NCI-H526 treated with DMSO at 0.1 percent for 48 hours (cell line): ENCODE measurements around the gene CDC42EP1.
"Not testable (repeated sequence)": the region's sequence is repeated elsewhere in the genome, so short reads cannot be mapped to it uniquely, and the experiment has no call there.

Source experiments
- DNase-seq: peaks from one replicate; lab custom pipeline; 2025; lab: John Stamatoyannopoulos, UW

The CDC42EP1 gene

GRCh38 chr22:37581504-37581903, 21.2 kb downstream of the CDC42EP1 start:
- DNase-seq: no peak

- DNase-seq: no peak
Measured at GRCh38 chr22:37582526-37582925, 22.2 kb downstream of the CDC42EP1 start.

GRCh38 chr22:37588546-37589215, 28.4 kb downstream of the CDC42EP1 start:
- DNase-seq: no peak

DNA sequence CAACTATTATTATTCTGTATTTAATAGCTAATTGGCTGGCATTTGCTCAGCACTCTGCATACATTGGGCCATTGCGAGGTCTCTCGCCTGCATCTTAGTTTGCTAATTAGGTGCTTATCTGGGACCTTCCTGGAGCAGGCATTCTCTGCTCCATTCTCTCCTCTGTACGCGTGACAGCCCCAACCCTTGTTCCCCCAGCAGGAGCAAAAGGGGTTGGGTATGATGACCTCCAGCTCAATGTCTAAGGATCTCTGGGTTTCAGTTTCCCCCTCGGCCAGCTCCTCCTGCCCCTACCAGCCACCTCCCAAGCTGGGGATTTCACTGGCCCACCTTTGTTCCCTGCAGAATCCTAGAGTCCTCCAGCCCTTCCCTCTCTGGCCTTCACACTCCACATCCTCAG, 29.4 kb downstream of the CDC42EP1 start:
- DNase-seq: no peak

GRCh38 chr22:37591081-37591480, 30.8 kb downstream of the CDC42EP1 start:
- DNase-seq: not testable (repeated sequence)

- no peak for DNase-seq
Measured at GRCh38 chr22:37591823-37592404, 31.6 kb downstream of the CDC42EP1 start.

- DNase-seq: no peak
Measured at GRCh38 chr22:37594237-37594636, 34.0 kb downstream of the CDC42EP1 start.

DNA sequence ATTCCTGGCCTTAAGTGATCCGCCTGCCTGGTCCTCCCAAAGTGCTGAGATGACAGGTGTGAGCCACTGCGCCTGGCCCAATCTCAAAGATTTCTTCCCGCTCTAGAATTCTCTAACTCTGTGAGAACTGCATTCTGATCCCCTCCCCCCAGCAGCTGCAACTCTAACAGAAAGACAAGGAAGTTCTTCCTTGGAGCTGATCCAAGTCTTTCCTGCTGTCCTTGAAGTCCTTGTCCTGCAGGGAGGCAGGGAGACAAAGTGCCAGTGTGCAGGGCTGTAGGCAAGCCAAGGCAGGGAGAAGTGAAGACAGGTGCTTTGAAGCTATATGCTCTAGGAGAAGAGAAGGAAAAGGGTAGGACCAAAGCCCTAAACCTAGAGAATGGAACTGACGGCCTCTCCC, 38.9 kb downstream of the CDC42EP1 start:
- DNase-seq: no peak

DNA sequence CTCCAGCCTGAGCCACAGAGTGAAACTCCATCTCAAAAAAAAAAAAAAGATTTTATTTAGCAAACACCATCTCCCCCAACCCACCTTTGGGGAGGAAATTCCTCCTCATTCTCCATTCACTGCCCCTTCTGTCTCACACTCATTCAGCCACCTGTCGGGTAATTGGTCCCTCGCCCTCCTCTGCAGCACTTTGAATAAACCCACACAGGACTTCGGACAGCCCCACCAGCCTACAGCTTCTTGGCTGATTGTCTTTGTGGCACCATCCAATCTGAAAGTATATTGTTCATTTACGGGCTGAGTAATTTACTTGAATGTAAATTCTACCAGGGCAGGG, 40.9 kb downstream of the CDC42EP1 start:
- DNase-seq: no peak

DNA sequence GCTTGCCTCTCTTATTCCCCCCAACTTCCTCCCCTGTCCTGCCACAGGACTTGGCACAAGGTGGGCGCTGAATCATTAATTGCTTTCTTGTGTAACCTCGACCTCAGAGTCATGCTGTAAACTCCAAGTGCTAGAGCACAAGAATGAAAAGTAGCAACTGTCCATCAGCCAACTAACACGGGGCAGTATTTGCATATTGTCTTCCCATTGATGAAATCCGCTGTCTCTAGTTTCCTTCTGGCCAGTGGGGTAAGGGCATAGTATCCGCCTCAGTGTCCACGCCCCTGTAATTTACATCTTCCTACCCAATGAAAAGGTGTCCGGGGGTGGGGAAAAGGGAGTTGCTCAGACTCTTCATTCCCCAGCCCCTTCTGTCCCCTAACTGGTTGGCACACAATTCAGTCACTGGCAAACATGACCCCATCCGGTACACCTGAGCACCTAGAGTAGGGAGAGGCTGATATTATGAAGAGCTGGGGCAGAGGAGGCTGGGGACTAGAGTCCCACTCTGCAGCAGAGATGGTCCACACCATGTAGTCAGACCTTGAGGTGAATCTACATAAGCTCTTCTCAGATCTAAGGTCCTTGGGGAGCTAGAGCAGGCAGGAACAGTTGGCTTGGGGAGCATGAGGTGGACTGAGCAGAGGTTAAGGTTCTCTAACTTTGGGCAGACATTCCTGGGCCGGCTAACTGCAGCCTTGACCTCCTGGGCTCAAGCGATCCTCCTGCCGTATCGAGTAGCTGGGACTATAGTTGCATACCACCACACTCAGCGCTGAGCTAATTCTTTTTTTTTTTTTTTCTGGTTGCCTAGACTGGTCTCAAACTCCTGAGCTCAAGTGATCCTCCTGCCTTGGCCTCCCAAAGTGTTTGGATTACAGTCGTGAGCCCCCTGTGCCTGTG, 41.5 kb downstream of the CDC42EP1 start:
- DNase-seq: peak; percentile 84

DNA sequence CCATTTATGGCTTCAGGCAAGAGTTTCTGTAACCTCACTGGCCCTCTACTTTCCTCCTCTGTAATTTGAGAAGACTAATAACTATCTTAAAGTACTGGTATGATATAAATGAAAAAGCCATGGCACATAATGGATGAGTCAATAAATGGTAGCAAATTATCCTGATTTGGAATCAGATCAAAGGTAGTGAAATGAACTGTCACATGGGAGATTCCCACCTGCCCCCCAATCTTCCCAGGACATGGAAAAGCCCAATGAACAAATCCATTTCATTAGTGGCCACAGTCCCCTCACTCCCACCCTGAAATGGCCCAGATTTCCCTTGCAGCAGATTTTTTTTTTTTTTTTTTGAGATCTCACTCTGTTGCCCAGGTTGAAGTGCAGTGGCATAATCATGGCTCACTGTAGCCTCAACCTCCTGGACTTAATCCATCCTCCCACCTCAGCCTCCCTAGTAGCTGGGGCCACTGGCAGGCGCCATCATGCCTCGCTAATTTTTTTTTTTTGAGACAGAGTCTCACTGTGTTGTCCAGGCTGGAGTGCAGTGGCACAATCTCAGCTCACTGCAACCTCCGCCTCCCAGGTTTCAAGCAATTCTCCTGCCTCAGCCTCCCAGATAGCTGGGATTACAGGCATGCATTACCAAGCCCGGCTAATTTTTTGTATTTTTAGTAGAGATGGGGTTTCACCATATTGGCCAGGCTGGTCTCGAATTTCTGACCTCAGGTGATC, 42.4 kb downstream of the CDC42EP1 start:
- not testable (repeated sequence) for DNase-seq

- no peak for DNase-seq
Measured at GRCh38 chr22:37604074-37604473, 43.8 kb downstream of the CDC42EP1 start.

DNA sequence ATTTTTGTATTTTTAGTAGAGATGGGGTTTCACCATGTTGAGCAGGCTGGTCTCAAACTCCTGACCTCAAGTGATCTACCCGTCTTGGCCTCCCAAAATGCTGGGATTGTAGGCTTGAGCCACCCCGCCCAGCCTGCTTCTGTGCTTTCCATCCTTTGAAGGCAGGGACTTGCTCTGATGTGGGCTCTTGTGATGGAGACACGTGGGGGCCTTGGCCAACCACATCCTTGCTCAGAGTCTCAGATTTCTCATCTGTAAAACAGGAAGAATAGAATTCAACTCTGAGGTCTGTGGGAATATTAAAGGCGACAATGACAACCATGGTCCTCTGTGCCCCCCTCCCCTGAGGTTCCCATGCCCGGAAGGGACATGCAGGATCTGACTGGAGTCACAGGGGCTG, 44.6 kb downstream of the CDC42EP1 start:
- DNase-seq: no peak

DNA sequence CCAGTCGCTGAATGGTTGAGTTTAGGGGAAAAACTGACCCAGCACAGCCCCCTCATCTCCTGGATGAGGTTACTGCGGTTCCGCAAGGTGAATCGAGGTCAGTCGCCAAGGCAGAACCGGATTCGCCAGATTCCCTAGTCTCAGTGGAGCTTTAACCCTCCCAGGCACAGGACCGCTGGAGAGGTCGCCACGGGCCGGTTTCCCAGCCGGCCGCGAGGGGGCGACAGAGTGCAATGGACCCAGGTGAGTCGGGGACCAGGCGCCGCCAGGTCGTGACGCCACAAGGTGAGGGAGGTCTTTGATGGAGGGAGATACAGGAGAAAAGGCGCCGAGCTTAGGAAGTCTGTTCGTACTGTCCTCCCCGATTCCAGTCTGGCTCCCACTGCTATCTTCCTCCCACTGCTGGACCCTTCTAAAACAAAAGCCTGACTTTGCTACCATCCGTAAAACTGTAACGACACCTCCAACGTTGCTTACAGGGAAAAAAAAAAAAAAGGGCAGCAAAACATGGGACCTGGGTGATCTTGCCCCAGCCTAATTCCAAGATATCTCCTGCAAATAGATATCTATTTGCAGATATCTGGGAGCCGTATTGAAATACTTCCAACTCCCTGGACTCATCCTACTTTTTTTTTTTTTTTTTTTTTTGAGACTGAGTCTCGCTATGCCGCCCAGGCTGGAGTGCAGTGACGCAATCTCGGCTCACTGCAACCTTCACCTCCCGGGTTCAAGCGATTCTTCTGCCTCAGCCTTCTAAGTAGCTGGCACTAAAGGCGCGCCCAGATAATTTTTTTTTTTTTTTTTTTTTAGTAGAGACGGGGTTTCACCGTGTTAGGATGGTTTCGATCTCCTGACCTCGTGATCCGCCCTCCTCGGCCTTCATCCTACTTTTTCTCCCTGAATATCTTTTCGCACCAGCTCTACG, 47.0 kb downstream of the CDC42EP1 start:
- DNase-seq: peak; percentile 76

GRCh38 chr22:37607935-37608476, 47.7 kb downstream of the CDC42EP1 start:
- DNase-seq: no peak

DNA sequence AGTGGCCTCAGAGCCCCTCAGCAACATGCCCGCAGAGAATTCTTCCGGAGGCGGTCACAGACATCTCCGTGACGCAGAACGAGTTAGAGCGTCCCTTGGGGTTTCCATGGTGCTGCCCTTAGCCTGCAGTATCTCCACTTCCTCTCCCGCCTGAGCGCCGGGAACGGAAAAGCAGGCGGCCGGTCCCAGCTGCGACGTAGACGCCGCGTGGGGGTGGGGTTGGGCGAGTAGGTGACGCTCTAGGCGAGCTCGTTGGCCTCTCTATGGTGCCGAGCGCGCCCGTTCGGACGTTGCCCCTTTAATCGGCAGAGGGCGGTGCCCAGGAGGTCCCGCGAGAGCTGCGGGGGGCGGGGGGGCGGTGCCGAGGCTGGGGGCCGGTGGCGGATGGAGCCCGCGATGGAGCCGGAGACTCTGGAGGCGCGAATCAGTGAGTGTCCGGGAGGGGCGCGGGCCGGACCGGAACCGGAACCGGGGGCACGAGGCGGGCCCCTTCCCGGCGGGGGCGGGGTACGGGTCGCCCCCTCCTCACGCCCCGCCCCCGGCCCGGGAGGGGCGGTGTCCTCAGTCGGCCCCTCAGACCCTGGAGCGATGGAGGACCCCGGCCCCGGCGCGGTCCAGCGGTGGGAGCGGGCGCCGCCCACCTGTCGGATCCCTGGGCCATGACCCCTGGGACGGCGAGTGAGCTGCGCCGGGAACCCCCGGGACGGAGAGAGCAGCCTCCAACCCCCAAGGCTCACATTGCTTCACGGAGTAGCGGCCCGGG, 48.4 kb downstream of the CDC42EP1 start, which contains the start of gene GGA1:
Gene GGA1 (plus strand): TSS at position 358 of the 763 bp plus-strand sequence. CDS start 27 bp downstream, at position 385.
- DNase-seq: peak; percentile 96

GRCh38 chr22:37609240-37610152, 49.2 kb downstream of the CDC42EP1 start:
- no peak for DNase-seq

GRCh38 chr22:37610153-37610475, 49.8 kb downstream of the CDC42EP1 start:
- not testable (repeated sequence) for DNase-seq

DNA sequence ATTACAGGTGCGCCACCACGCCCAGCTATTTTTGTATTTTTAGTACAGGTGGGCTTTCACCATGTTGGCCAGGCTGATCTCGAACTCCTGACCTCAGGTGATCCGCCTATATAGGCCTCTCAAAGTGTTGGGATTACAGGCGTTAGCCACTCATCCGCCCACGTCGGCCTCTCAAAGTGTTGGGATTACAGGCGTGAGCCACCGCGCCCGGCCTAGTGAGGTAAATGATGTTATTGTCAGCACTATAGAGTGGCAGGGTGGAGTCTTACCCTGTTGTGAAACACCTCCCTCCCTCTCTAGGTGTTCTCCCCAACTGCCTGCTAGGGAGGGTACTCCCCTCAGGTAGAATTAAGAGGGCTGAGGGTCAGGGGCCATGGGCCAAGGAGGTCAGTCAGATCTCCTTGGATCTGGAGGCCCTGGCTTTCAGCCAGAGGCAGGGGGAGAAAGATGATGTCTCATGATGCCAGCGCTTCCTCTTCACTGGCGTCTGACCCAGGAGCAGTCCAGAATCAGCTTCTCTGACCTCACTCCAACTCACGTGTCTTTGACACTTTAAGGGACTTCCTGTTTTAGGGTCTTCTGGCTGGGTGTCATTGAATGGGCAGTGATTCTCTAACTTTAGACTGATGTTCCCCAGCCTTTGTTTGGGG, 50.3 kb downstream of the CDC42EP1 start:
- no peak for DNase-seq
